Measurements from ENCODE around the gene PARP15. TPM values are rescaled to one million over a fixed set of nuclear protein-coding genes. Genes with fewer than 3 reads are reported as not detected.
A peak's percentile ranks its signal among the peaks of the same experiment; 100 is the strongest.

Gene PARP15
- total RNA-seq, 1 donor from 2014 or later = 9.7 TPM

DNA sequence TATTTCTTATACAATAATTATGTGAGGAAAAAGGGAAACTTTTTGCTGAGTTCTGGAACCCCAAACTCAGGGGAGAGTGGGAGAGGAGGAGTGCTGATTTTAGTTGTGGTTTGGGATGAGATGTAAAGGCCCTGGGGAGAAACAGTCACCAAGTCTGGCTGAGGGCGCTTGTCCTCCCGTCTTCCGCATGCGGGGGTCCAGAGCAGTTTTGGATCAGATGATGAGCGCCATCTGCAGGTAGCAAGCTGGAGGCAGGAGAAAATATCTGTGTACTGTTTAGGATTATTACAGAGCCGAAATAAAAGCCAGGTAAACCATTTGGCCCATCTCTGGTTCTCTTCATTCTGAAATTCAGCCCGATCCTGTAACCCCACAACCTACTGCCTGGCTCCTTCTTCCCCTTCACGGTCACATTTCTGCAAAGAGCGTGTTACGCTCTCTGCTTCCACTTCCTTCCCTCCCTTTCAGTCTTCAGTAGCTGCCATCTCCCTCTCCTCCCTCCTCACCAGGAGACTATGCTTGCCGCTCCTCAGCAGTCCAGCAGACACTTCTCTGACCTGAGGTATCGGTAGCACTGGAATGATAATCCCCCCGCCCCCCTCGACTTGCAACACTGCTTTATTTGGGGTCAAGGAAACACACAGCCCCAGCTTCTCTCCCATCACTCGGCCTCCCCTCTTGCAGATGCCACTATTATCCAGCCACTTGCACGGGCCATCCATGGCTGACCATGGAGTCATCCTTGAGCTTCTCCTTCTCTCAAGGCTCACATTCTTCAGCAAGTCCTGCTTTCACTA is 101.8 kb downstream of the PARP15 start:
- intact Hi-C loops (cut with DNase I) = loop anchor here (5.0 kb wide), 1 partner anchor 117 kb away; the partner anchor contains the start of genes DTX3L and PARP9
- no peaks in the 10 kb centered on the region for H3K27me3 ChIP-seq
- peak; percentile 83 for DNase-seq
- peak; percentile 78 for ATAC-seq
- H3K27ac ChIP-seq = peak overlapping the region; percentile 95
- peaks cover 40% of the 10 kb centered on the region for H3K4me1 ChIP-seq
- H3K9me3 ChIP-seq = no peaks in the 10 kb centered on the region
- no peaks in the 10 kb centered on the region for H3K36me3 ChIP-seq
- TF ChIP-seq, protein P1, sequence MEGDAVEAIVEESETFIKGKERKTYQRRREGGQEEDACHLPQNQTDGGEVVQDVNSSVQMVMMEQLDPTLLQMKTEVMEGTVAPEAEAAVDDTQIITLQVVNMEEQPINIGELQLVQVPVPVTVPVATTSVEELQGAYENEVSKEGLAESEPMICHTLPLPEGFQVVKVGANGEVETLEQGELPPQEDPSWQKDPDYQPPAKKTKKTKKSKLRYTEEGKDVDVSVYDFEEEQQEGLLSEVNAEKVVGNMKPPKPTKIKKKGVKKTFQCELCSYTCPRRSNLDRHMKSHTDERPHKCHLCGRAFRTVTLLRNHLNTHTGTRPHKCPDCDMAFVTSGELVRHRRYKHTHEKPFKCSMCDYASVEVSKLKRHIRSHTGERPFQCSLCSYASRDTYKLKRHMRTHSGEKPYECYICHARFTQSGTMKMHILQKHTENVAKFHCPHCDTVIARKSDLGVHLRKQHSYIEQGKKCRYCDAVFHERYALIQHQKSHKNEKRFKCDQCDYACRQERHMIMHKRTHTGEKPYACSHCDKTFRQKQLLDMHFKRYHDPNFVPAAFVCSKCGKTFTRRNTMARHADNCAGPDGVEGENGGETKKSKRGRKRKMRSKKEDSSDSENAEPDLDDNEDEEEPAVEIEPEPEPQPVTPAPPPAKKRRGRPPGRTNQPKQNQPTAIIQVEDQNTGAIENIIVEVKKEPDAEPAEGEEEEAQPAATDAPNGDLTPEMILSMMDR (IDR thresholded peaks at IDR 0.05) = peak; percentile 82
- peak overlapping the region; percentile 65 for H3K4me3 ChIP-seq

DNA sequence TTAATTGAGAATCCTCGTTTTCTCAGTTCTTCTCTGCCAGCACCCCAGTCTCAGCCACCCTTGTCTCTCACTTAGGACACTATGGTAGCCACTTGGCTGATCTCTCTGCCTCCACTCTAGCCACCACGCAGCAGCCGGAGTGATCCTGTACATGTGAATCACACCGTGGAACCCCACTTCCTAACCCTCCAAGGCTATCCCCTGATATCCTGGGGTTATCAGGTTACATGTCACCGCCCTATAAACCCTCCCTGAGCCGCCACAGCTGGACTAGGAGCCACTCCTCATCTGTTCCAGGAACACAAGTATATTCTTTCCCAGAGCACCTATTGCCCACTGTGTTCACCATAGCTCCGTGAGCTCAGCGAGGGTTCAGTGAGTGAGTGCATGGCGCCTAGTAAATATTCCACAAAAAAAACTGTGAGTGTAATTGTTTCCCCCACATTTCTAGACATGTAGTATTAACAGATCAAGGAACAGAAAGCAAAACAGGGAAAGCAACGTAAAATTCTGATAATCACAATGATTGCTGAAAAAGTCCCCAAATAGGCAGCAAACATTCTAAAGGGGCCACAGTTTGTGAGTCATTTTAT is 102.5 kb downstream of the PARP15 start:
- intact Hi-C loops (cut with DNase I) = loop anchor here (5.0 kb wide), 1 partner anchor 118 kb away; the partner anchor contains the start of genes DTX3L and PARP9
- H3K4me1 ChIP-seq = peaks cover 44% of the 10 kb centered on the region
- TF ChIP-seq, protein P1 (IDR thresholded peaks at IDR 0.05) = no peak

DNA sequence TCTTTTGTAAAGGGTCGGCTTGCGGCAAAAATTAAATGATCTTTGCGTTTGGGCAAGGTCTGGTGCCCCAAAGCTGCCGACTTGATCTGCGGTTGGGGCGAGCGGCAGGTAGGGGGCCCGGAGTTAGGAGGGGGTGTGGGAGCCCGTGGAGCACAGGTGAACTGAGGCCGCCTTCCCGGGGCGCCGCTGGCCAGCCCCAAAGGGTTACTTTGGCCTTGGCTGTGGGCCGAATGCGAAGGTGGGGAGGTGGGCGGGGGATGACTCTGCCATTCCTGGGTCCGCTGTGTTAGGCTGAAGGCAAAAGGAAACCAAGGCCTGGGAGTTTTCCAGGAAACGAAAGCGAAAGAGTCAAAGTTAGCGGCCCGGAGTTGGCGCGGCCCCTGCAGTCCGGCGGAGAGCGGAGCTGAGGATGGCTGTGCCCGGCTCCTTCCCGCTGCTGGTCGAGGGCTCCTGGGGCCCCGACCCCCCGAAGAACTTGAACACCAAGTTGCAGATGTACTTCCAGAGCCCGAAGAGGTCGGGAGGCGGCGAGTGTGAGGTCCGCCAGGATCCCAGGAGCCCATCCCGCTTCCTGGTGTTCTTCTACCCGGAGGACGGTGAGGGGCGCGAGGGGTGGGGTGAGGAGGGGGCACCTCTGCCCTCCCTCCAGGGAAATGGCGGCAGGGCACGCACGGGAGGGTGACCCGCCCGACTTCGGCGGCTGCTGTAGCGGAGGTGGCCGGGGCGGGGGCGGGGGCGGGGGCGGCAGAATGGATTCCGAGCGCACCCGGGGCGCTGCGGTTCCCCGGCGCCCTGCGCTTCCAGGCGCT is 103.2 kb downstream of the PARP15 start, which contains the start of gene PARP14:
TSS of gene PARP14 (plus strand) at position 365 of the 809 bp plus-strand sequence. CDS start at position 410, 45 bp downstream.
- peak; percentile 88 for DNase-seq
- no peaks in the 10 kb centered on the region for H3K9me3 ChIP-seq
- peak within 1 kb of the TSS; percentile 65 for H3K4me3 ChIP-seq
- no peaks in the 10 kb centered on the region for H3K27me3 ChIP-seq
- peaks cover 44% of the 10 kb centered on the region for H3K4me1 ChIP-seq
- intact Hi-C loops (cut with DNase I) = no loop called here
- ATAC-seq = peak; percentile 85
- TF ChIP-seq, protein P1 (IDR thresholded peaks at IDR 0.05) = no peak
- H3K27ac ChIP-seq = peak within 1 kb of the TSS; percentile 95
- H3K36me3 ChIP-seq = no peaks in the 10 kb centered on the region

More for the DNA sequence above, 102.5 kb downstream of the PARP15 start:
- ATAC-seq = peak; percentile 13
- H3K4me3 ChIP-seq = peak overlapping the region; percentile 65
- H3K9me3 ChIP-seq = no peaks in the 10 kb centered on the region
- peak overlapping the region; percentile 95 for H3K27ac ChIP-seq
- H3K36me3 ChIP-seq = no peaks in the 10 kb centered on the region
- DNase-seq = peak; percentile 64
- no peaks in the 10 kb centered on the region for H3K27me3 ChIP-seq

DNA sequence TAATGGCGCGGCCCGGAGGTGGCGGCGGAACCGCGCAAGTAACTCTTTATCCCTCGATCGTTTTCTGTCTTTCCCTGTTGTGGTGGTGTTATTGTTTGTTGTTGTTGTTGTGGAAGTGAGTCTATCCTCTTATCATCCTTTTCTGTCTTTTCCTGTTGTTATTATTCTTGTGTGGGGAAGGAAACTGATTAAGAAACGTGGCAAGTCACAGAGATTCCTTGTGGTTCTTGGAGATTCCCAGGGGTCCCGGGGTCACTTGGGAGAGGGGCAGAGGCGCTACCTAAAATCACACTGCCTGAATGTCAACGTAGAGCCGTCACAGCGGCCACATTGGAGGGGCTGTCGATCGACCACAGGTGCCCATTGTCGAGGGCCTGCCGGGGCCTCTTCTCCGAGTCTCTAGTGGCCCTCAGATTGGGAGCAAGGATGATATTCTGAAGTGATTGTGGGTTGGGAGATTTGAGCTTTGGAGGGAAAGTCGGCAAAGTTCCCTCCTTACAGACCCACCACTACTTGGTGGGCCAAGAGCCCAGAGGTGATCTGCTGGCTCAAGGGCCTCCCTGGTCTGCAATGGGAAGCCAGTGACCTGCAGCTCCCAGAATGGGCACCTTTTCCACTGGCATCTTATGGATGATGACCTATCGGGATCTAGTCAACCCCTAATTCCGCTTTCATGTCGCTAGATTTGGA is 104.0 kb downstream of the PARP15 start:
- peak; percentile 67 for DNase-seq

More for the DNA sequence above, 104.0 kb downstream of the PARP15 start:
- Histone ChIP-seq H3K27ac (peak overlapping the region; percentile 95), H3K4me3 (peak overlapping the region; percentile 65), H3K36me3 (no peaks in the 10 kb centered on the region), H3K27me3 (no peaks in the 10 kb centered on the region), H3K9me3 (no peaks in the 10 kb centered on the region), H3K4me1 (peaks cover 44% of the 10 kb centered on the region)
- TF ChIP-seq, protein P1 (IDR thresholded peaks at IDR 0.05) = no peak
- ATAC-seq = no peak
- intact Hi-C loops (cut with DNase I) = no loop called here
